Endodermal cell (in vitro differentiated cells): ENCODE results near the gene TTC24. TPM values are rescaled to one million over a fixed set of nuclear protein-coding genes. Genes with fewer than 3 reads are reported as not detected.

Source experiments
- DNase-seq: peaks from one replicate; pipeline ENCODE4 v3.0.0-alpha.2; 2017
- H3K27ac ChIP-seq: 2 replicates; pipeline ENCODE4 v1.5.1; 2013; ENCODE audit warnings: mild to moderate bottlenecking, low read depth, low read length, moderate library complexity
- H3K27me3 ChIP-seq: 2 replicates; pipeline ENCODE4 v1.6.1; 2013; ENCODE audit warnings: mild to moderate bottlenecking, low read length, moderate library complexity; ENCODE audit not compliant: insufficient read depth, control insufficient read depth, poor library complexity, severe bottlenecking
- H3K36me3 ChIP-seq: 2 replicates; pipeline ENCODE4 v1.7.0; 2013; ENCODE audit warnings: mild to moderate bottlenecking, low read length, moderate library complexity; ENCODE audit not compliant: control insufficient read depth, insufficient read depth
- H3K4me1 ChIP-seq: one replicate; pipeline ENCODE4 v1.7.0; 2013; ENCODE audit warnings: low read length; ENCODE audit not compliant: control insufficient read depth, insufficient read depth
- H3K4me3 ChIP-seq: 2 replicates; pipeline ENCODE4 v1.5.1; 2013; ENCODE audit warnings: mild to moderate bottlenecking, low read length, moderate library complexity
- H3K9ac ChIP-seq: 2 replicates; pipeline ENCODE4 v1.6.1; 2013; ENCODE audit warnings: mild to moderate bottlenecking, low read length, moderate library complexity; ENCODE audit not compliant: poor library complexity, severe bottlenecking; ENCODE audit errors: extremely low read depth
- H3K9me3 ChIP-seq: 2 replicates; pipeline ENCODE4 v1.6.1; 2013; ENCODE audit warnings: mild to moderate bottlenecking, low read length, moderate library complexity; ENCODE audit not compliant: control insufficient read depth
- H3K27ac Mint-ChIP-seq: 2 replicates; pipeline ENCODE4 v1.8.0; 2020; ENCODE audit warnings: mixed read lengths
- H3K27me3 Mint-ChIP-seq: 2 replicates; pipeline ENCODE4 v1.8.0; 2021; ENCODE audit warnings: mild to moderate bottlenecking, mixed read lengths; ENCODE audit not compliant: insufficient read depth
- H3K36me3 Mint-ChIP-seq: 2 replicates; pipeline ENCODE4 v1.8.0; 2020; ENCODE audit warnings: low read depth, mixed read lengths
- H3K4me1 Mint-ChIP-seq: 2 replicates; pipeline ENCODE4 v1.8.0; 2020; ENCODE audit warnings: mixed read lengths
- H3K4me3 Mint-ChIP-seq: 2 replicates; pipeline ENCODE4 v1.8.0; 2020; ENCODE audit warnings: mild to moderate bottlenecking, moderate library complexity, mixed read lengths
- H3K9me3 Mint-ChIP-seq: 2 replicates; pipeline ENCODE4 v1.8.0; 2020; ENCODE audit warnings: mild to moderate bottlenecking, mixed read lengths
- WGBS, 2 experiments: methylation state at CpG; one replicate each; pipeline versions ENCODE4 v1.1.5 to v1.1.7; 2013; ENCODE audit warnings: missing lambda C conversion rate in 2 of 2, mixed read lengths in 1 of 2; ENCODE audit not compliant: insufficient coverage in 1 of 2, insufficient read length in 1 of 2; 5-methylcytosine and 5-hydroxymethylcytosine counted together
- total RNA-seq, 2 donors: library from RNA; stranded (reverse); fragmentation: NEBNext Ultra II Directional in 1 of 2; extraction: Animal tissue kit (Norgen Biotek cat#: 25700) in 1 of 2; gene quantifications; 2 replicates in 1 of 2; 3 replicates in 1 of 2; pipeline ENCODE4 v1.2.1, GENCODE V29; 2021
- TF ChIP-seq, protein P1 (sequence below): fragments of 200-600 bp; sonication (generic); conservative IDR thresholded peaks from 2 replicates; pipeline ENCODE4 v1.5.0; 2021; ENCODE audit warnings: antibody characterized with exemption, mild to moderate bottlenecking

The TTC24 gene
- total RNA-seq, 2 donors from 2014 or later = not detected

- peaks cover 28% of the 10 kb centered on the region for H3K36me3 Mint-ChIP-seq
- no peaks in the 10 kb centered on the region for H3K9me3 ChIP-seq
- H3K4me3 Mint-ChIP-seq = no peak overlapping the region
- no peaks in the 10 kb centered on the region for H3K4me1 Mint-ChIP-seq
- no peak overlapping the region for H3K27ac ChIP-seq
- WGBS, 2 experiments = 90 to 94% methylated on average over 3 to 4 of the region's 4 CpGs
- no peaks in the 10 kb centered on the region for H3K27me3 Mint-ChIP-seq
- TF ChIP-seq, protein P1, sequence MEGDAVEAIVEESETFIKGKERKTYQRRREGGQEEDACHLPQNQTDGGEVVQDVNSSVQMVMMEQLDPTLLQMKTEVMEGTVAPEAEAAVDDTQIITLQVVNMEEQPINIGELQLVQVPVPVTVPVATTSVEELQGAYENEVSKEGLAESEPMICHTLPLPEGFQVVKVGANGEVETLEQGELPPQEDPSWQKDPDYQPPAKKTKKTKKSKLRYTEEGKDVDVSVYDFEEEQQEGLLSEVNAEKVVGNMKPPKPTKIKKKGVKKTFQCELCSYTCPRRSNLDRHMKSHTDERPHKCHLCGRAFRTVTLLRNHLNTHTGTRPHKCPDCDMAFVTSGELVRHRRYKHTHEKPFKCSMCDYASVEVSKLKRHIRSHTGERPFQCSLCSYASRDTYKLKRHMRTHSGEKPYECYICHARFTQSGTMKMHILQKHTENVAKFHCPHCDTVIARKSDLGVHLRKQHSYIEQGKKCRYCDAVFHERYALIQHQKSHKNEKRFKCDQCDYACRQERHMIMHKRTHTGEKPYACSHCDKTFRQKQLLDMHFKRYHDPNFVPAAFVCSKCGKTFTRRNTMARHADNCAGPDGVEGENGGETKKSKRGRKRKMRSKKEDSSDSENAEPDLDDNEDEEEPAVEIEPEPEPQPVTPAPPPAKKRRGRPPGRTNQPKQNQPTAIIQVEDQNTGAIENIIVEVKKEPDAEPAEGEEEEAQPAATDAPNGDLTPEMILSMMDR = no peak
- H3K4me1 ChIP-seq = no peaks in the 10 kb centered on the region
- no peak overlapping the region for H3K9ac ChIP-seq
- no peak overlapping the region for H3K4me3 ChIP-seq
- no peak overlapping the region for H3K27ac Mint-ChIP-seq
- H3K9me3 Mint-ChIP-seq = no peaks in the 10 kb centered on the region
- H3K36me3 ChIP-seq = peaks cover 59% of the 10 kb centered on the region
- DNase-seq = no peak
- H3K27me3 ChIP-seq = no peaks in the 10 kb centered on the region
These were observed 32.1 kb upstream of the TTC24 start for GRCh38 chr1:156547434-156547833.

- Mint-ChIP-seq H3K36me3 (peaks cover 28% of the 10 kb centered on the region), H3K27me3 (no peaks in the 10 kb centered on the region), H3K27ac (no peak overlapping the region), H3K4me3 (no peak overlapping the region), H3K9me3 (no peaks in the 10 kb centered on the region), H3K4me1 (no peaks in the 10 kb centered on the region)
- peaks cover 59% of the 10 kb centered on the region for H3K36me3 ChIP-seq
- H3K4me3 ChIP-seq = no peak overlapping the region
- DNase-seq = no peak
- H3K27ac ChIP-seq = no peak overlapping the region
- 91 to 95% methylated on average over 4 to 9 of the region's 9 CpGs for whole genome bisulfite sequencing, 2 experiments
- no peaks in the 10 kb centered on the region for H3K4me1 ChIP-seq
- H3K27me3 ChIP-seq = no peaks in the 10 kb centered on the region
- no peaks in the 10 kb centered on the region for H3K9me3 ChIP-seq
- TF ChIP-seq, protein P1 = no peak
- no peak overlapping the region for H3K9ac ChIP-seq
These were observed 31.5 kb upstream of the TTC24 start for GRCh38 chr1:156547982-156548381.

DNA sequence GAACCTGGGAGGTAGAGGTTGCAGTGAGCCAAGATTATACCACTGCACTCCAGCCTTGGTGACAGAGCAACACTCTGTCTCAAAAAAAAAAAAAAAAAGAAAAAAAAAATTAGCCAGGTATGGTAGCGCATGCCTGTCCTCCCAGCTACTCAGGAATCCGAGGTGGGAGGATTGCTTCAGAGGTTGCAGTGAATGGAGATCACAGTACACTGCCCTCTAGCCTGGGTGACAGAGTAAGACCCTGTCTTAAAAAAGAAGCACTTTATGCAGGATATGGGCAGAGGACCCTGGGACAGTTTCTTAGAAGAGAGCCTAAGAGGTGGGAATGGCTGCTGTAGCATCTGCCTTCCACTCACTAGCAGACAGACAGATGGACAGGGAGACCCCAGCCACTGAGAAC, 30.1 kb upstream of the TTC24 start:
- Histone ChIP-seq H3K4me3 (no peak overlapping the region), H3K4me1 (no peaks in the 10 kb centered on the region), H3K27me3 (no peaks in the 10 kb centered on the region), H3K9me3 (no peaks in the 10 kb centered on the region), H3K9ac (no peak overlapping the region), H3K27ac (no peak overlapping the region), H3K36me3 (peaks cover 66% of the 10 kb centered on the region)
- no peak overlapping the region for H3K27ac Mint-ChIP-seq
- no peak overlapping the region for H3K4me3 Mint-ChIP-seq
- TF ChIP-seq, protein P1 = peak; percentile 45
- peaks cover 32% of the 10 kb centered on the region for H3K36me3 Mint-ChIP-seq
- DNase-seq = peak; percentile 60
- H3K27me3 Mint-ChIP-seq = no peaks in the 10 kb centered on the region
- no peaks in the 10 kb centered on the region for H3K9me3 Mint-ChIP-seq
- H3K4me1 Mint-ChIP-seq = no peaks in the 10 kb centered on the region
- WGBS, 2 experiments = 86 to 91% methylated on average over 2 of the region's 2 CpGs
